HG03469 (cell line): ENCODE results near the gene CFL2.
A peak's percentile ranks its signal among the peaks of the same experiment; 100 is the strongest.
"Not testable (repeated sequence)": the region's sequence is repeated elsewhere in the genome, so short reads cannot be mapped to it uniquely, and the experiment has no call there.

Experiments used
- ATAC-seq: cut with Tn5 transposase; IDR thresholded peaks from one replicate; pipeline ENCODE4 v1.9.1; 2021; ENCODE audit warnings: mild to moderate bottlenecking, moderate library complexity, moderate number of reproducible peaks; ENCODE audit not compliant: unreplicated experiment

Gene CFL2

GRCh38 chr14:34711796-34712712 is 2.3 kb downstream of the CFL2 start:
- ATAC-seq, result no peak

- ATAC-seq, result peak; percentile 69
Observed at GRCh38 chr14:34711169-34711568, 3.2 kb downstream of the CFL2 start.

- ATAC-seq, result no peak
Observed at GRCh38 chr14:34710744-34711143, 3.6 kb downstream of the CFL2 start.

- no peak for ATAC-seq
Observed at GRCh38 chr14:34710006-34710405, 4.4 kb downstream of the CFL2 start.

- ATAC-seq, result no peak
Observed at GRCh38 chr14:34707722-34708121, 6.7 kb downstream of the CFL2 start.

- ATAC-seq, result no peak
Observed at GRCh38 chr14:34701808-34702207, 12.6 kb downstream of the CFL2 start.

GRCh38 chr14:34700622-34701130 is 13.7 kb downstream of the CFL2 start:
- ATAC-seq, result no peak

GRCh38 chr14:34699873-34700621 is 14.3 kb downstream of the CFL2 start:
- ATAC-seq, result no peak

- not testable (repeated sequence) for ATAC-seq
Observed at GRCh38 chr14:34694216-34694615, 20.2 kb downstream of the CFL2 start.

GRCh38 chr14:34693228-34693939 is 21.0 kb downstream of the CFL2 start:
- no peak for ATAC-seq

- ATAC-seq, result no peak
Observed at GRCh38 chr14:34692898-34693227, 21.5 kb downstream of the CFL2 start.

GRCh38 chr14:34692348-34692747 is 22.0 kb downstream of the CFL2 start:
- no peak for ATAC-seq

GRCh38 chr14:34691206-34691605 is 23.2 kb downstream of the CFL2 start:
- ATAC-seq, result no peak

- no peak for ATAC-seq
Observed at GRCh38 chr14:34688470-34689206, 25.8 kb downstream of the CFL2 start.

- no peak for ATAC-seq
Observed at GRCh38 chr14:34685819-34686428, 28.5 kb downstream of the CFL2 start.

GRCh38 chr14:34684578-34684977 is 29.8 kb downstream of the CFL2 start:
- ATAC-seq, result no peak

- no peak for ATAC-seq
Observed at GRCh38 chr14:34682787-34683321, 31.5 kb downstream of the CFL2 start.

- ATAC-seq, result no peak
Observed at GRCh38 chr14:34680806-34681479, 33.5 kb downstream of the CFL2 start.

- no peak for ATAC-seq
Observed at GRCh38 chr14:34678735-34679134, 35.7 kb downstream of the CFL2 start.
